ENCODE data around the gene SLC10A6. TPM values are rescaled to one million over a fixed set of nuclear protein-coding genes. Genes with fewer than 3 reads are reported as not detected.
A peak's percentile ranks its signal among the peaks of the same experiment; 100 is the strongest.

Gene SLC10A6
- total and polyA plus RNA-seq, 4 donors, result 4.2 to 5.4 TPM; not detected in 2

DNA sequence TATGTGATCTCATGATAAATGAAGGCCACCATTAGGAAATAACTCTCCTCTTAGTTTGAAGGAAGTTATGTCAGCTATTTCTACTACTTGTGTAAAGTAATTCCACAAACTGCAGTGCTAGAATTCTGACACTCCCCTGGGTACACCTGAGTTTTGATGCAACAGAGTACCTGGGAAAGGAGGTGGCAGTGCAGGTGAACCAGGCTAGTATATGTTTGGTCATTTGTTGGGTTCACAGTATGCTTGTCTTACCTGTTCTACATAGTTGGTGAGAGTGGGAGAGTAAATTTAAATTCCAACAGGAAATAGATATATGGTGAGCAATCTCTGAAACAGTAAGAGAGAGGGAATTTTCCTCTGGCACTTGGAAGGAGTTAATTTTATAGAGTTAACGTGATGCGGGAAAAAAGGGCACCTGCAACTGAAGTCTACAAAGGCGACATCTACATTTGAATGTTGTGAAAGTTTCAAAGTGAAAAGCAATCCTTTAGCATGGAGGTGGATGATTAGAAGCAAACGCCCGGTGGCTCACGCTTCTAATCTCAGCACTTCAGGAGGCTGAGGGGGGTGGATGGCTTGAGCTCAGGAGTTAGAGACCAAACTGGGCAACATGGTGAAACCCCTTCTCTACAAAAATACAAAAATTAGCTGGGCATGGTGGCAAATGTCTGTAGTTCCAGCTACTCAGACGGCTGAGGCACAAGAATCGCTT is 8.3 kb upstream of the SLC10A6 start:
- intact Hi-C loops (cut with DNase I), result no loop called here
- Histone ChIP-seq H3K4me3 (ENCODE audit: low read length in 2 of 2) (no peak overlapping the region), H3K9me3 (ENCODE audit: control insufficient read depth, low read length) (no peaks in the 10 kb centered on the region), H3K36me3 (ENCODE audit: control insufficient read depth in 1 of 2, insufficient read depth in 2 of 2, low read length in 1 of 2) (no peaks in the 10 kb centered on the region), H3K27ac (ENCODE audit: low read depth in 1 of 2, low read length in 2 of 2) (no peak overlapping the region), H3K27me3 (ENCODE audit: control insufficient read depth in 1 of 2, insufficient read depth in 2 of 2, low read length in 1 of 2) (no peaks in the 10 kb centered on the region), H3K4me1 (ENCODE audit: control insufficient read depth in 1 of 2, insufficient read depth in 2 of 2, low read length in 2 of 2) (no peaks in the 10 kb centered on the region)
- 87 to 88% methylated on average over 8 of the region's 8 CpGs for WGBS, 2 donors
- no peak for DNase-seq
- no peak for ATAC-seq (ENCODE audit: low FRiP score)

DNA sequence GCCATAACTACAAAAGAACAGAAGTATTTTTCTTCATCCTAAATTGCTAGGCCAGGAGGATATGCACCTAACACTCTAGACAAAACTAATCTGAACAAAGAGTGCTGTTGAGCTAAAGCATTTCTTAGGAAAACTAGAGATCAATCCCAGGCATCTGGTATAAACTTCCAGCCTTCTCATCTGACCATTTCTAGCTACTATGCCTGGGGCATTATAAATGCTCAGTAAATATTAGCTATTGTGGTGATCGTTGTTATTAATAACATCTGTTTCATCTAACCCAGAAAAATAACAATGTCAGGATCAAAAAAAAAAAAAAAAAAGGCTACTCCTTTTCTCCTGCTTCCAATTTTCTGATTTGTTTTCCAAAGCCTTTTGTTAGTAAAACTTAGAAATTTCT is 7.7 kb upstream of the SLC10A6 start:
- no peaks in the 10 kb centered on the region for H3K36me3 ChIP-seq (ENCODE audit: control insufficient read depth in 1 of 2, insufficient read depth in 2 of 2, low read length in 1 of 2)
- H3K27me3 ChIP-seq (ENCODE audit: control insufficient read depth in 1 of 2, insufficient read depth in 2 of 2, low read length in 1 of 2), result no peaks in the 10 kb centered on the region
- no peaks in the 10 kb centered on the region for H3K4me1 ChIP-seq (ENCODE audit: control insufficient read depth in 1 of 2, insufficient read depth in 2 of 2, low read length in 2 of 2)
- no peak for DNase-seq
- no peak for ATAC-seq (ENCODE audit: low FRiP score)
- H3K27ac ChIP-seq (ENCODE audit: low read depth in 1 of 2, low read length in 2 of 2), result no peak overlapping the region
- no peaks in the 10 kb centered on the region for H3K9me3 ChIP-seq (ENCODE audit: control insufficient read depth, low read length)
- no peak overlapping the region for H3K4me3 ChIP-seq (ENCODE audit: low read length in 2 of 2)
- 32 to 46% methylated on average over 1 of the region's 1 CpG for WGBS, 2 donors
- intact Hi-C loops (cut with DNase I), result no loop called here

DNA sequence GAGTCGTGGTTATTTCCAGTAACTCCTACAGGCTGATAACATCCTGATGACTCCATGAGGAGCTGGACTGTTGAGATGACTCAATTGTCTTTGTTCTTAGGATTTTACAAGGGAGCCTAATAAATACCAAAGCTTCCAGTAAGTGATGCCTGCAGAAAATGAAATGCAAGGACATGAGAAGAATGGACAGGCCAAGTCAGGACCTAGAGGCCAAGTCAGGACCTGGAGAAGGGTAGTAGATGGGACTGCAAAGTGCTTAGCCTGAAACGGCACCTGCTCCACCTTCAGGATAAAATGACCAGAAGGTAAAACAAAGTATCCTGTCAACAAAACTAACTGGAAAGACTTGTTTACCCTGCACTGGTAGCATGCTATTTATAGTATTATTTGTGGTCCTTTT is 6.4 kb upstream of the SLC10A6 start:
- DNase-seq, result no peak
- no peak overlapping the region for H3K4me3 ChIP-seq (ENCODE audit: low read length in 2 of 2)
- ATAC-seq (ENCODE audit: low FRiP score), result no peak
- H3K27ac ChIP-seq (ENCODE audit: low read depth in 1 of 2, low read length in 2 of 2), result no peak overlapping the region
- H3K36me3 ChIP-seq (ENCODE audit: control insufficient read depth in 1 of 2, insufficient read depth in 2 of 2, low read length in 1 of 2), result no peaks in the 10 kb centered on the region
- H3K27me3 ChIP-seq (ENCODE audit: control insufficient read depth in 1 of 2, insufficient read depth in 2 of 2, low read length in 1 of 2), result no peaks in the 10 kb centered on the region
- H3K4me1 ChIP-seq (ENCODE audit: control insufficient read depth in 1 of 2, insufficient read depth in 2 of 2, low read length in 2 of 2), result no peaks in the 10 kb centered on the region
- 84 to 85% methylated on average over 2 of the region's 2 CpGs for WGBS, 2 donors
- H3K9me3 ChIP-seq (ENCODE audit: control insufficient read depth, low read length), result no peaks in the 10 kb centered on the region
- intact Hi-C loops (cut with DNase I), result no loop called here

DNA sequence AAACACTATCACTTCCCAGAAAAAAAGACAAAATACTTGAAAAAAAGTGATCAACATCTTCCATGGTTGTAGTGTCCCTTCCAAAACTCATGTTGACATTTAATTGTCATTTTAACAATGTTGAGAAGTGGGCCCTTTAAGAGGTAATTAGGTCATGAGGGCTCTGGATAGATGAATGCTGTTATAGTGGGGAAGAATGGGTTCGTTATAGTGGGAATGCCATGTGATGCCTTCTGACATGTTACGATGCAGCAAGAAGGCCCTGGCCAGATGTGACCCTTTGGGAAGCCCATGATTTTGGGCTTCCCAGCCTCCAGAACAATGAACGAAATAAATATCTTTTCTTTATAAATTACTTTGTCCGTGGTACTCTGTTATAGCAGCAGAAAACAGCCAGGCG is 4.0 kb upstream of the SLC10A6 start:
- Histone ChIP-seq H3K27ac (ENCODE audit: low read depth in 1 of 2, low read length in 2 of 2) (no peak overlapping the region), H3K4me1 (ENCODE audit: control insufficient read depth in 1 of 2, insufficient read depth in 2 of 2, low read length in 2 of 2) (no peaks in the 10 kb centered on the region), H3K27me3 (ENCODE audit: control insufficient read depth in 1 of 2, insufficient read depth in 2 of 2, low read length in 1 of 2) (no peaks in the 10 kb centered on the region), H3K36me3 (ENCODE audit: control insufficient read depth in 1 of 2, insufficient read depth in 2 of 2, low read length in 1 of 2) (no peaks in the 10 kb centered on the region), H3K9me3 (ENCODE audit: control insufficient read depth, low read length) (no peaks in the 10 kb centered on the region), H3K4me3 (ENCODE audit: low read length in 2 of 2) (no peak overlapping the region)
- no peak for ATAC-seq (ENCODE audit: low FRiP score)
- 88 to 96% methylated on average over 5 of the region's 5 CpGs for WGBS, 2 donors
- no peak for DNase-seq
- intact Hi-C loops (cut with DNase I), result no loop called here

DNA sequence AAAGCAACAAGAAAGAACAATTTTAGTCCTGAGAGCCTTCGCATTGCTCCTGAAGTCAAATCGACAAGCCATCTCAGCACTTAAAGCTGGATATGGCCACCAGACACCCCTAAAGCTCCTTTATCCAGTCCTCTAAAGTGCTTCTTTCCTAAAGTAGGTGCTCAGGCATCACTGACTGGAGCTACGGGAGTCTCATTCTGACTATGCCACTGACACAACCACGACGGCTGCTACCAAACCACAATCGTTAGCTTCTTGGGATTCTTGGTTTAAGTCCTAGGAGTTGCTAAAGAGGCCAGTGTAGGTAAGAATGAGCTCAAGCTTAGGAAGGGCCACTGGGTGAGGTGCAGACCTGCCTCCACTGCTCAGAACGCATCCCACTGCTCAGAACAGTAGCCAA is 1.0 kb downstream of the SLC10A6 start:
- DNase-seq, result no peak
- no peaks in the 10 kb centered on the region for H3K27me3 ChIP-seq (ENCODE audit: control insufficient read depth in 1 of 2, insufficient read depth in 2 of 2, low read length in 1 of 2)
- no peak overlapping the region for H3K4me3 ChIP-seq (ENCODE audit: low read length in 2 of 2)
- H3K27ac ChIP-seq (ENCODE audit: low read depth in 1 of 2, low read length in 2 of 2), result no peak overlapping the region
- ATAC-seq (ENCODE audit: low FRiP score), result no peak
- H3K36me3 ChIP-seq (ENCODE audit: control insufficient read depth in 1 of 2, insufficient read depth in 2 of 2, low read length in 1 of 2), result no peaks in the 10 kb centered on the region
- no peaks in the 10 kb centered on the region for H3K4me1 ChIP-seq (ENCODE audit: control insufficient read depth in 1 of 2, insufficient read depth in 2 of 2, low read length in 2 of 2)
- peaks cover 2% of the 10 kb centered on the region for H3K9me3 ChIP-seq (ENCODE audit: control insufficient read depth, low read length)
- intact Hi-C loops (cut with DNase I), result no loop called here
- 74 to 80% methylated on average over 7 of the region's 7 CpGs for WGBS, 2 donors

DNA sequence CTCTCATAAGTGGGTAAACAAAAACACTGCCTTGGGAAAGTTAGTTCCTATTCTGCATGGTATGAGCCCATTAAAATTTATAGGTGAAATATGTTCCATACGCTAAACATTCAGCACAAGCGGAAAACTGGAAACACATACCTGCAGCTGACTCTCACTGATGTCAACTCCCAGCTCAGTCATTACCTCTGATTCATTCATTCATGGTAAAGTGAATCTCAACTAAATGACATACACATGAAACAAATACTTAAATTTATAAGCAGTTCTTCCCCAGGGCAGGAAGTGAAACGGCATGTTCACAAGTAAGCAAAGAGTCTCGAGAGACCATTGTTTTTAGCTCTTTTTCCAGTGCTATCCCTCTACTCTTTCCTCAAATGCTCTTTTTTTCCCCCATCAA is 1.6 kb downstream of the SLC10A6 start:
- H3K4me3 ChIP-seq (ENCODE audit: low read length in 2 of 2), result no peak overlapping the region
- no peak overlapping the region for H3K27ac ChIP-seq (ENCODE audit: low read depth in 1 of 2, low read length in 2 of 2)
- H3K4me1 ChIP-seq (ENCODE audit: control insufficient read depth in 1 of 2, insufficient read depth in 2 of 2, low read length in 2 of 2), result no peaks in the 10 kb centered on the region
- no peak for DNase-seq
- peaks cover 2% of the 10 kb centered on the region for H3K9me3 ChIP-seq (ENCODE audit: control insufficient read depth, low read length)
- no peaks in the 10 kb centered on the region for H3K36me3 ChIP-seq (ENCODE audit: control insufficient read depth in 1 of 2, insufficient read depth in 2 of 2, low read length in 1 of 2)
- intact Hi-C loops (cut with DNase I), result no loop called here
- ATAC-seq (ENCODE audit: low FRiP score), result no peak
- H3K27me3 ChIP-seq (ENCODE audit: control insufficient read depth in 1 of 2, insufficient read depth in 2 of 2, low read length in 1 of 2), result no peaks in the 10 kb centered on the region
- 89% methylated on average over 4 of the region's 4 CpGs for WGBS, 2 donors

DNA sequence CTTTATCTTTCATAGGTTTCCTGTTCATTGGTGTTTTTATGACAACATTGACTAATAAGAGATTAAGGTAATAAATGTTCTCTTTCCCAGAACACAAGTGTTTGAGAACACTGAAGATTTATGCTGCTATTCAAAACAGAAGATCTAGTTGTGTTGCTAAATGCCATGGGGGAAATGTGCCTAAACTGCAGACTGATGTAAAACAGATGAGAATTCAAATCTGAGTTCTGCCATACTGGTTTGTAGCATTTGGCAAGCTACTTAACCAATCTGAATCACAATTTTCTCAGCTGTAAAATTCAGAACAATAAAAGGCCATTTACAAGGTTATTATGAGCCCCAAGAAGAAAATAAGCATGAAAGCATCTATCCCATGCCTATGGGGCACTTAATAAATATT is 2.3 kb downstream of the SLC10A6 start:
- H3K27me3 ChIP-seq (ENCODE audit: control insufficient read depth in 1 of 2, insufficient read depth in 2 of 2, low read length in 1 of 2), result no peaks in the 10 kb centered on the region
- ATAC-seq (ENCODE audit: low FRiP score) (no peak), DNase-seq (no peak)
- H3K4me1 ChIP-seq (ENCODE audit: control insufficient read depth in 1 of 2, insufficient read depth in 2 of 2, low read length in 2 of 2), result no peaks in the 10 kb centered on the region
- peaks cover 2% of the 10 kb centered on the region for H3K9me3 ChIP-seq (ENCODE audit: control insufficient read depth, low read length)
- no peak overlapping the region for H3K4me3 ChIP-seq (ENCODE audit: low read length in 2 of 2)
- intact Hi-C loops (cut with DNase I), result no loop called here
- H3K36me3 ChIP-seq (ENCODE audit: control insufficient read depth in 1 of 2, insufficient read depth in 2 of 2, low read length in 1 of 2), result no peaks in the 10 kb centered on the region
- H3K27ac ChIP-seq (ENCODE audit: low read depth in 1 of 2, low read length in 2 of 2), result no peak overlapping the region

DNA sequence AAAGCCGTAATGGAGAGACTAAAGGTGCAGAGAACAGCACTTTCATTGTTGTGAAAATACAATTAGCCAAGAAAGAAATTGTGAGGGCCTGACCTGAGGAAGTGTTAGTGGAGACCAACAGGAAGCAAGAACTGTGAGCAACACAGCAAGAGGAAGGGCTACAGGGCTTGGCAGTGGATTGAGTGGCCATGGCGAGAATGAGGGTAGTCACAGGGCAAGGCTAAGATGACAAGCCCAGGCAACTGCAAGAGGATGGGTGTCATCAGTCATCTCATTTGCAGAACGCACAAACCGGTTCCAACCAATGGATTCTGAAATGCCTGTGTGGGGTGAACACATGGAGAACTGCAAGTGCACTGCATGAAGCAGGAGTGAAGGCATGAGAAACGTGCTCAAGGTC is 3.6 kb downstream of the SLC10A6 start:
- no peak overlapping the region for H3K4me3 ChIP-seq (ENCODE audit: low read length in 2 of 2)
- 90 to 94% methylated on average over 5 of the region's 5 CpGs for WGBS, 2 donors
- H3K27ac ChIP-seq (ENCODE audit: low read depth in 1 of 2, low read length in 2 of 2), result no peak overlapping the region
- peaks cover 2% of the 10 kb centered on the region for H3K9me3 ChIP-seq (ENCODE audit: control insufficient read depth, low read length)
- DNase-seq (no peak), ATAC-seq (ENCODE audit: low FRiP score) (peak; percentile 27)
- no peaks in the 10 kb centered on the region for H3K27me3 ChIP-seq (ENCODE audit: control insufficient read depth in 1 of 2, insufficient read depth in 2 of 2, low read length in 1 of 2)
- no peaks in the 10 kb centered on the region for H3K36me3 ChIP-seq (ENCODE audit: control insufficient read depth in 1 of 2, insufficient read depth in 2 of 2, low read length in 1 of 2)
- intact Hi-C loops (cut with DNase I), result no loop called here
- H3K4me1 ChIP-seq (ENCODE audit: control insufficient read depth in 1 of 2, insufficient read depth in 2 of 2, low read length in 2 of 2), result no peaks in the 10 kb centered on the region

DNA sequence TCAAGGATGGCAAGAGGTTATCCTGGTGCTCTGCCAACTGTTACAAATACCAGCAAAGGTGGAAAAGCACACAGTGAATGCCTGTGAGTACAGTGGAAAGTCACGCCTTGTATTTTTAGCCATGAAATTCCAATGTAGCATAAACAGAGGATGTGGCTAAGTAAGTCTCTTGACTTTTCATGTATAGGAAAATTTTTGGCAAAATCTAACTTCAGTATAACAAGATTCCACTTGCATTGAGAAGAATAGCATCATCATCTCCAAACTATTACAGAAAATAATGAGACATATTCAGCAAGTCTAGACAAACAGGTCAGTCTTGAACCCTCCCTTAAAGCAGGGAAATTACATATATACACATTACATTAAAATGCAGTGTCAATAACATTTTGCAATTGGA is 7.9 kb downstream of the SLC10A6 start:
- Histone ChIP-seq H3K27me3 (ENCODE audit: control insufficient read depth in 1 of 2, insufficient read depth in 2 of 2, low read length in 1 of 2) (no peaks in the 10 kb centered on the region), H3K4me1 (ENCODE audit: control insufficient read depth in 1 of 2, insufficient read depth in 2 of 2, low read length in 2 of 2) (no peaks in the 10 kb centered on the region), H3K4me3 (ENCODE audit: low read length in 2 of 2) (no peak overlapping the region), H3K9me3 (ENCODE audit: control insufficient read depth, low read length) (peaks cover 2% of the 10 kb centered on the region), H3K27ac (ENCODE audit: low read depth in 1 of 2, low read length in 2 of 2) (no peak overlapping the region), H3K36me3 (ENCODE audit: control insufficient read depth in 1 of 2, insufficient read depth in 2 of 2, low read length in 1 of 2) (no peaks in the 10 kb centered on the region)
- intact Hi-C loops (cut with DNase I), result no loop called here
- WGBS, 2 donors, result 86 to 91% methylated on average over 1 of the region's 1 CpG
- ATAC-seq (ENCODE audit: low FRiP score) (no peak), DNase-seq (no peak)

All from aorta (tissue), 5 donors.